Panc1 (cell line): ENCODE data around the gene NFKB2. TPM values are rescaled to one million over a fixed set of nuclear protein-coding genes. Genes with fewer than 3 reads are reported as not detected.

Experiments
- ATAC-seq: fragments of 200-7000 bp; cut with Tn5 transposase; 2 replicates; pipeline ENCODE4 v1.9.1; 2020; ENCODE audit warnings: mild to moderate bottlenecking, moderate library complexity
- BruUV-seq: library from RNA; stranded (reverse); fragments of 400-500 nt; replicated peaks from 2 replicates; lab custom pipeline; 2021; lab: Mats Ljungman, UMichigan
- CTCF ChIA-PET: fragments of 300-600 bp; sonication (Branson Sonifier 250); formaldehyde crosslinking; loops from one replicate; lab custom pipeline; 2022; ENCODE audit warnings: antibody characterized with exemption; lab: Charles Lee
- POLR2A ChIA-PET: fragments of 300-600 bp; sonication (Branson Sonifier 250); formaldehyde crosslinking; loops from one replicate; lab custom pipeline; 2022; ENCODE audit warnings: antibody characterized with exemption; lab: Charles Lee
- DNase-seq: peaks from one replicate; pipeline ENCODE4 v3.0.0-alpha.2; 2010; ENCODE audit warnings: low read depth, low spot score
- H3K27ac ChIP-seq: 2 replicates; pipeline ENCODE4 v1.5.1; 2011; ENCODE audit warnings: mild to moderate bottlenecking, low read length, inconsistent platforms
- H3K27me3 ChIP-seq: fragments of 200-500 bp; sonication (Bioruptor generic); 2 replicates; pipeline ENCODE4 v1.6.0; 2014; ENCODE audit warnings: low read length, inconsistent platforms; ENCODE audit not compliant: control insufficient read depth, insufficient read depth
- H3K36me3 ChIP-seq: fragments of 200-500 bp; sonication (Bioruptor generic); 2 replicates; pipeline ENCODE4 v1.5.1; 2014; ENCODE audit warnings: inconsistent platforms, mild to moderate bottlenecking, low read length, moderate library complexity; ENCODE audit not compliant: control insufficient read depth, insufficient read depth
- H3K4me1 ChIP-seq: 2 replicates; pipeline ENCODE4 v1.5.1; 2011; ENCODE audit warnings: inconsistent platforms, mild to moderate bottlenecking, low read length, moderate library complexity; ENCODE audit not compliant: control insufficient read depth, insufficient read depth
- H3K4me3 ChIP-seq, 2 experiments: 2 replicates each; pipeline ENCODE4 v1.5.1; 2011 to 2012; ENCODE audit warnings: low read depth in 2 of 2, low read length in 2 of 2, mild to moderate bottlenecking in 2 of 2, inconsistent platforms in 1 of 2, moderate library complexity in 1 of 2
- H3K9me3 ChIP-seq: fragments of 200-500 bp; sonication (Bioruptor generic); 2 replicates; pipeline ENCODE4 v1.5.1; 2014; ENCODE audit warnings: low read depth, mild to moderate bottlenecking, inconsistent platforms, low read length, moderate library complexity; ENCODE audit not compliant: control insufficient read depth, insufficient read depth
- POLR2AphosphoS5 ChIP-seq: IDR thresholded peaks from 2 replicates; pipeline ENCODE4 v1.6.1; 2012; ENCODE audit warnings: mild to moderate bottlenecking, low read depth, low read length, moderate library complexity
- SIN3A ChIP-seq: IDR thresholded peaks from 2 replicates; pipeline ENCODE4 v1.6.1; 2012; ENCODE audit warnings: low read depth, mild to moderate bottlenecking, low read length, moderate library complexity, borderline replicate concordance; ENCODE audit not compliant: insufficient read depth
- TCF7L2 ChIP-seq: IDR thresholded peaks from 2 replicates; pipeline ENCODE4 v1.6.1; 2011; ENCODE audit warnings: mild to moderate bottlenecking, low read depth, low read length, inconsistent platforms
- in situ Hi-C: cut with HindIII; loops from 2 replicates; pipeline ENCODE4 v1.10.0; 2016; ENCODE audit warnings: low sequenced_read_pairs, low pct_unique_long_range_greater_than_20kb
- intact Hi-C: fragments of 100-400 bp; cut with micrococcal nuclease; formaldehyde crosslinking; loops from one replicate; pipeline ENCODE4 v1.10.0; 2022; ENCODE audit not compliant: unreplicated experiment
- total RNA-seq: library from RNA; stranded (reverse); gene quantifications from one replicate; pipeline ENCODE4 v1.2.1, GENCODE V29; 2021; ENCODE audit not compliant: unreplicated experiment
- TF ChIP-seq, protein P1 (sequence below): fragments of 450-650 bp; IDR thresholded peaks from 2 replicates; pipeline ENCODE4 v1.5.1; 2017; ENCODE audit warnings: mild to moderate bottlenecking
- TF ChIP-seq, protein P2 (sequence below), 2 experiments: IDR thresholded peaks; 2 replicates each; pipeline ENCODE4 v1.6.1; 2011 to 2012; ENCODE audit warnings: low read depth in 2 of 2, control low read depth in 1 of 2, low read length in 1 of 2, mild to moderate bottlenecking in 1 of 2, moderate library complexity in 1 of 2; ENCODE audit not compliant: insufficient read depth in 1 of 2

NFKB2 gene
- total RNA-seq, 1 experiment from 2014 or later, result 105 TPM

DNA sequence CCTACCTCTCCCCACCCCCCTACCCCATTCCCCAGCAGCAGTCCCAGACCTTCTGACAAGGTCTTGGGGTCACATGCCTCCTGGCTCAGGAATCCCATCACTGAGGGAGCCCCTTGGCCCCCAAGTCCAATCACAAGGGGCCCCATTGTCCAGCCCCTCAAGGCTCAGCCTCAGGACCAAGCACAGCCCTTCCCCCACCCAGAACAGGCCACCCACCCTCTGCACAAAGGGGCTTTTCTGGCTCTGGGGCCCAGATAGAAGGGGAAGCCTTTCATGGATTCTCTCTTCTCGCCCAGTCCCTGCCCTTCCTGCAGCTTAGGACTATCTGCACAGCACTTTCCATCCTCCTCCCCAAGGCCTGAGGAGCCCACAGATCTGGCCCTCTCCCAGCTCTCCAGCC is 29.9 kb downstream of the NFKB2 start:
- POLR2A ChIA-PET, result interaction anchor here (0.6 kb wide), 1 partner anchor 155 kb away, joined by 11 read pairs; no protein-coding TSS in a partner anchor
- no TSS peak for BruUV-seq

DNA sequence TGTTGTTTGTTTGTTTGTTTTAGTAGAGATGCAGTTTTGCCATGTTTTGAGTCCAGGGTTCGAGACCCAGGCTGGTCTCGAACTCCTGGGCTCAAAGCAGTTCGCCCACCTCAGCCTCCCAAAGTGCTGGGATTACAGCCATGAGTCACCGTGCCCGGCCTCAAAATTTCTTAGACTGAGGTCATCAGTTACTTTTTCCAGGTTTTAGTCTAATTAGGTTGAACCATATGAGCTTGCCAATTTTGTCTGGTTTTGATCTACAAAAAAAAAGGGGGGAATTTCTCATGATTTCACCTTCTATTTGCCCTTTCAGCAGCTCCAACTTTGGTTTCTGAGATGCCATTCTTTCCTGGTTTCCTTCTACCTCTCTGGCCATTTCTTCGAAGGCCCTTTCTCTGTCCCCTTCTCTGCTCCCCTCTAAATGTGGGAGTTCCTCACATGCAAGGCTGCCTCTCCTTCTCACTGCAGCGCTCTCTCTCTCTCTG is 31.3 kb downstream of the NFKB2 start:
- TF ChIP-seq, protein P1, sequence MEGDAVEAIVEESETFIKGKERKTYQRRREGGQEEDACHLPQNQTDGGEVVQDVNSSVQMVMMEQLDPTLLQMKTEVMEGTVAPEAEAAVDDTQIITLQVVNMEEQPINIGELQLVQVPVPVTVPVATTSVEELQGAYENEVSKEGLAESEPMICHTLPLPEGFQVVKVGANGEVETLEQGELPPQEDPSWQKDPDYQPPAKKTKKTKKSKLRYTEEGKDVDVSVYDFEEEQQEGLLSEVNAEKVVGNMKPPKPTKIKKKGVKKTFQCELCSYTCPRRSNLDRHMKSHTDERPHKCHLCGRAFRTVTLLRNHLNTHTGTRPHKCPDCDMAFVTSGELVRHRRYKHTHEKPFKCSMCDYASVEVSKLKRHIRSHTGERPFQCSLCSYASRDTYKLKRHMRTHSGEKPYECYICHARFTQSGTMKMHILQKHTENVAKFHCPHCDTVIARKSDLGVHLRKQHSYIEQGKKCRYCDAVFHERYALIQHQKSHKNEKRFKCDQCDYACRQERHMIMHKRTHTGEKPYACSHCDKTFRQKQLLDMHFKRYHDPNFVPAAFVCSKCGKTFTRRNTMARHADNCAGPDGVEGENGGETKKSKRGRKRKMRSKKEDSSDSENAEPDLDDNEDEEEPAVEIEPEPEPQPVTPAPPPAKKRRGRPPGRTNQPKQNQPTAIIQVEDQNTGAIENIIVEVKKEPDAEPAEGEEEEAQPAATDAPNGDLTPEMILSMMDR, result no peak
- no peak for TF ChIP-seq POLR2AphosphoS5
- TF ChIP-seq SIN3A, result no peak
- TF ChIP-seq TCF7L2, result no peak
- TF ChIP-seq, protein P2, sequence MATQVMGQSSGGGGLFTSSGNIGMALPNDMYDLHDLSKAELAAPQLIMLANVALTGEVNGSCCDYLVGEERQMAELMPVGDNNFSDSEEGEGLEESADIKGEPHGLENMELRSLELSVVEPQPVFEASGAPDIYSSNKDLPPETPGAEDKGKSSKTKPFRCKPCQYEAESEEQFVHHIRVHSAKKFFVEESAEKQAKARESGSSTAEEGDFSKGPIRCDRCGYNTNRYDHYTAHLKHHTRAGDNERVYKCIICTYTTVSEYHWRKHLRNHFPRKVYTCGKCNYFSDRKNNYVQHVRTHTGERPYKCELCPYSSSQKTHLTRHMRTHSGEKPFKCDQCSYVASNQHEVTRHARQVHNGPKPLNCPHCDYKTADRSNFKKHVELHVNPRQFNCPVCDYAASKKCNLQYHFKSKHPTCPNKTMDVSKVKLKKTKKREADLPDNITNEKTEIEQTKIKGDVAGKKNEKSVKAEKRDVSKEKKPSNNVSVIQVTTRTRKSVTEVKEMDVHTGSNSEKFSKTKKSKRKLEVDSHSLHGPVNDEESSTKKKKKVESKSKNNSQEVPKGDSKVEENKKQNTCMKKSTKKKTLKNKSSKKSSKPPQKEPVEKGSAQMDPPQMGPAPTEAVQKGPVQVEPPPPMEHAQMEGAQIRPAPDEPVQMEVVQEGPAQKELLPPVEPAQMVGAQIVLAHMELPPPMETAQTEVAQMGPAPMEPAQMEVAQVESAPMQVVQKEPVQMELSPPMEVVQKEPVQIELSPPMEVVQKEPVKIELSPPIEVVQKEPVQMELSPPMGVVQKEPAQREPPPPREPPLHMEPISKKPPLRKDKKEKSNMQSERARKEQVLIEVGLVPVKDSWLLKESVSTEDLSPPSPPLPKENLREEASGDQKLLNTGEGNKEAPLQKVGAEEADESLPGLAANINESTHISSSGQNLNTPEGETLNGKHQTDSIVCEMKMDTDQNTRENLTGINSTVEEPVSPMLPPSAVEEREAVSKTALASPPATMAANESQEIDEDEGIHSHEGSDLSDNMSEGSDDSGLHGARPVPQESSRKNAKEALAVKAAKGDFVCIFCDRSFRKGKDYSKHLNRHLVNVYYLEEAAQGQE (IDR thresholded peaks at IDR 0.05; ENCODE audit: insufficient read depth in 1 of 2, low read depth in 2 of 2, low read length in 1 of 2), result no peak
- Histone ChIP-seq H3K4me1 (peaks cover 15% of the 10 kb centered on the region), H3K27me3 (no peaks in the 10 kb centered on the region), H3K27ac (no peak overlapping the region), H3K36me3 (peaks cover 3% of the 10 kb centered on the region; the same call in 1 of the 2 replicates), H3K9me3 (no peaks in the 10 kb centered on the region), H3K4me3 (no peak overlapping the region)
- intact Hi-C loops (no loop called here), in situ Hi-C loops (no loop called here)
- CTCF ChIA-PET, result no interaction called here
- POLR2A ChIA-PET, result interaction anchor here (0.5 kb wide), 1 partner anchor 37 kb away, joined by 19 read pairs; no protein-coding TSS in a partner anchor
- no TSS peak for BruUV-seq
- DNase-seq (no peak), ATAC-seq (no peak)

More for the DNA sequence above, 29.9 kb downstream of the NFKB2 start:
- no peak for ATAC-seq
- CTCF ChIA-PET, result interaction anchor here (0.9 kb wide), 1 partner anchor 20 kb away, joined by 10 read pairs; no protein-coding TSS in a partner anchor
- no peak for TF ChIP-seq POLR2AphosphoS5
- TF ChIP-seq SIN3A, result no peak
- no peak for TF ChIP-seq TCF7L2
- TF ChIP-seq, protein P1, result no peak
- TF ChIP-seq, protein P2 (IDR thresholded peaks at IDR 0.05; ENCODE audit: insufficient read depth in 1 of 2, low read depth in 2 of 2, low read length in 1 of 2), result no peak
- H3K36me3 ChIP-seq, result peaks cover 6% of the 10 kb centered on the region; the same call in 1 of the 2 replicates
- H3K4me3 ChIP-seq, result no peak overlapping the region
- no peaks in the 10 kb centered on the region for H3K27me3 ChIP-seq
- no peaks in the 10 kb centered on the region for H3K9me3 ChIP-seq
- H3K27ac ChIP-seq, result no peak overlapping the region
- in situ Hi-C loops, result no loop called here
- intact Hi-C loops, result no loop called here
- DNase-seq, result no peak
- peaks cover 11% of the 10 kb centered on the region for H3K4me1 ChIP-seq
